Caco-2 (cell line): ENCODE results near the gene ADCY1. TPM values are rescaled to one million over a fixed set of nuclear protein-coding genes. Genes with fewer than 3 reads are reported as not detected.

Source experiments
- BruUV-seq: library from RNA; stranded (reverse); fragments of 400-500 nt; replicated peaks from 2 replicates; lab custom pipeline; 2021; lab: Mats Ljungman, UMichigan
- CTCF ChIA-PET: fragments of 300-600 bp; sonication (Branson Sonifier 250); formaldehyde crosslinking; loops from one replicate; lab custom pipeline; 2022; ENCODE audit warnings: antibody characterized with exemption; lab: Charles Lee
- POLR2A ChIA-PET: fragments of 300-600 bp; sonication (Branson Sonifier 250); formaldehyde crosslinking; loops from one replicate; lab custom pipeline; 2022; ENCODE audit warnings: antibody characterized with exemption; lab: Charles Lee
- DNase-seq, 2 experiments: peaks; one replicate each; pipeline versions ENCODE4 v3.0.0 to v3.0.0-alpha.2; 2020 to 2022
- H3K27me3 ChIP-seq: replicated peaks from 2 replicates; pipeline ENCODE4 v1.6.0; 2011; ENCODE audit warnings: low read length; ENCODE audit not compliant: control insufficient read depth, insufficient read depth
- H3K36me3 ChIP-seq: 2 replicates; pipeline ENCODE4 v1.5.1; 2011; ENCODE audit warnings: low read length; ENCODE audit not compliant: control insufficient read depth, insufficient read depth
- H3K4me1 ChIP-seq: fragments of 250-450 bp; sonication (Bioruptor Pico); 2 replicates; pipeline ENCODE4 v1.5.1; 2020; ENCODE audit warnings: mild to moderate bottlenecking
- H3K4me3 ChIP-seq: 2 replicates; pipeline ENCODE4 v1.5.1; 2011; ENCODE audit warnings: low read depth, mild to moderate bottlenecking, control low read depth, low read length
- H3K9me3 ChIP-seq: fragments of 250-450 bp; sonication (Bioruptor Pico); 2 replicates; pipeline ENCODE4 v1.5.1; 2020; ENCODE audit warnings: mild to moderate bottlenecking, moderate library complexity
- H3K27ac Mint-ChIP-seq: one replicate; pipeline ENCODE4 v1.8.0; 2022; ENCODE audit warnings: mixed read lengths; ENCODE audit not compliant: unreplicated experiment
- H3K27me3 Mint-ChIP-seq: one replicate; pipeline ENCODE4 v1.8.0; 2022; ENCODE audit warnings: mixed read lengths; ENCODE audit not compliant: insufficient read depth, unreplicated experiment
- H3K36me3 Mint-ChIP-seq: one replicate; pipeline ENCODE4 v1.8.0; 2022; ENCODE audit warnings: mild to moderate bottlenecking, mixed read lengths; ENCODE audit not compliant: insufficient read depth, unreplicated experiment
- H3K4me1 Mint-ChIP-seq: one replicate; pipeline ENCODE4 v1.8.0; 2022; ENCODE audit warnings: low read depth, mixed read lengths; ENCODE audit not compliant: unreplicated experiment
- H3K4me3 Mint-ChIP-seq: one replicate; pipeline ENCODE4 v1.8.0; 2022; ENCODE audit warnings: mild to moderate bottlenecking, moderate library complexity, mixed read lengths; ENCODE audit not compliant: unreplicated experiment
- H3K9me3 Mint-ChIP-seq: one replicate; pipeline ENCODE4 v1.8.0; 2022; ENCODE audit warnings: mixed read lengths; ENCODE audit not compliant: unreplicated experiment
- CTCF ChIP-seq, 2 experiments: fragments of 200-600 bp in 1 of 2; IDR thresholded peaks; 1 replicate in 1 of 2; 2 replicates in 1 of 2; pipeline versions ENCODE4 v1.5.1 to v1.8.0; 2011 to 2022; ENCODE audit warnings: antibody characterized with exemption in 1 of 2, control low read depth in 1 of 2, inconsistent platforms in 1 of 2, low read depth in 1 of 2, low read length in 1 of 2, mild to moderate bottlenecking in 1 of 2, moderate library complexity in 1 of 2; ENCODE audit not compliant: insufficient read depth in 1 of 2, severe bottlenecking in 1 of 2, unreplicated experiment in 1 of 2
- intact Hi-C: fragments of 100-400 bp; cut with micrococcal nuclease; formaldehyde crosslinking; loops from one replicate; pipeline ENCODE4 v1.10.0; 2022; ENCODE audit not compliant: unreplicated experiment
- total RNA-seq: library from RNA; stranded (reverse); gene quantifications from 2 replicates; pipeline ENCODE4 v1.2.3, GENCODE V29; 2022

Gene ADCY1
- total RNA-seq, 1 experiment from 2014 or later = 2.9 TPM

- Mint-ChIP-seq H3K36me3 (no peaks in the 10 kb centered on the region), H3K4me3 (no peak overlapping the region), H3K27me3 (no peaks in the 10 kb centered on the region), H3K9me3 (no peaks in the 10 kb centered on the region), H3K27ac (peak overlapping the region; percentile 56), H3K4me1 (peaks cover 19% of the 10 kb centered on the region)
- ChIA-PET POLR2A (no interaction called here), CTCF (interaction anchor here (1.0 kb wide), 2 partner anchors 13 to 15 kb away, joined by 3 to 4 read pairs; no protein-coding TSS in a partner anchor)
- Histone ChIP-seq H3K9me3 (no peaks in the 10 kb centered on the region), H3K27me3 (no peaks in the 10 kb centered on the region), H3K4me3 (no peak overlapping the region), H3K36me3 (no peaks in the 10 kb centered on the region), H3K4me1 (peaks cover 14% of the 10 kb centered on the region; the same call in 1 of the 2 replicates)
- DNase-seq = no peak
- no peak for TF ChIP-seq CTCF (IDR thresholded peaks at IDR 0.05; ENCODE audit: insufficient read depth in 1 of 2, low read depth in 1 of 2, low read length in 1 of 2, severe bottlenecking in 1 of 2, unreplicated experiment in 1 of 2)
- BruUV-seq = no TSS peak
- intact Hi-C loops = no loop called here
Observed at GRCh38 chr7:45648671-45648995, 74.5 kb downstream of the ADCY1 start.

DNA sequence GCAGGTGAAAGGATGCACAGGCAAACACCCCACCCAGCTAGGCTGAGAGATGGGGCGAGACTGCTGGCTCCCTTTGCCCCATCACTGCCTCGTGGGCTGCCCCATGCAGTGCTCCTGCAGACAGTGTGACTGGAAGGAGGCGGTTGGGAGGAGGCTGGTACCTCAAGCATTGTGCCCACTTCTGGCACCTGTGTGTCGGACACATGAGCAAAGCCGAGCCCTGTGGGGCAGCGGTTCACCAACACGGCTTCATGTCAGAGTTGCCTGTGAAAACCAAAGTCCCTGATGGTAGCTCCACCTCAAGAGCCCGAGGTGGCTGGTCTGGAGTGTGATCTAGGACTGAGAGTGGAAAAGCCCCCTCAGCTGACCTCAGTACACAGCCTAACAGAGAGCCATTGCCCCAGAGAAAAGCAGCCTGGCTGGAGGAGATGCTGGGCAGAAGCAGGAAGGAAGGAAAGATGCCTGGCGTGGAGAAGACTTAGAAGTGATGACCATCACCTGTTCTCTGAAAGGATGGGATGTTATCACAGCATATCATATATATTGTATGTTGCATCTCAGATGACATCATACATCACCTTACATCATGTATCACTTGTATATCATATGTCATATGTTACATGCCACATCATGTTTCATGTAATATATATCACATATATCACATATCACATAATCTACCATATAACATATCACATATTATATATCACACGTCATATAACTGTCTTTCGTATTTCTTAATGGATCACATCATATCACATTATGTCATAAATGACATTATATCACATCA, 75.6 kb downstream of the ADCY1 start:
- intact Hi-C loops = no loop called here
- Histone ChIP-seq H3K4me1 (peaks cover 14% of the 10 kb centered on the region; the same call in 1 of the 2 replicates), H3K4me3 (no peak overlapping the region), H3K36me3 (no peaks in the 10 kb centered on the region), H3K27me3 (no peaks in the 10 kb centered on the region), H3K9me3 (no peaks in the 10 kb centered on the region)
- BruUV-seq = no TSS peak
- Mint-ChIP-seq H3K4me3 (no peak overlapping the region), H3K27me3 (no peaks in the 10 kb centered on the region), H3K4me1 (peaks cover 19% of the 10 kb centered on the region), H3K36me3 (no peaks in the 10 kb centered on the region), H3K9me3 (no peaks in the 10 kb centered on the region), H3K27ac (peak overlapping the region; percentile 56)
- no peak for DNase-seq
- TF ChIP-seq CTCF (IDR thresholded peaks at IDR 0.05; ENCODE audit: insufficient read depth in 1 of 2, low read depth in 1 of 2, low read length in 1 of 2, severe bottlenecking in 1 of 2, unreplicated experiment in 1 of 2) = no peak
- POLR2A ChIA-PET = no interaction called here
- CTCF ChIA-PET = interaction anchor here (1.0 kb wide), 2 partner anchors 12 to 14 kb away, joined by 3 to 4 read pairs; no protein-coding TSS in a partner anchor

- Mint-ChIP-seq H3K27me3 (no peaks in the 10 kb centered on the region), H3K27ac (no peak overlapping the region), H3K4me3 (no peak overlapping the region), H3K9me3 (no peaks in the 10 kb centered on the region), H3K36me3 (no peaks in the 10 kb centered on the region), H3K4me1 (peaks cover 19% of the 10 kb centered on the region)
- intact Hi-C loops = no loop called here
- no peak for TF ChIP-seq CTCF (IDR thresholded peaks at IDR 0.05; ENCODE audit: insufficient read depth in 1 of 2, low read depth in 1 of 2, low read length in 1 of 2, severe bottlenecking in 1 of 2, unreplicated experiment in 1 of 2)
- Histone ChIP-seq H3K36me3 (no peaks in the 10 kb centered on the region), H3K4me3 (no peak overlapping the region), H3K9me3 (no peaks in the 10 kb centered on the region), H3K4me1 (peaks cover 14% of the 10 kb centered on the region; the same call in 1 of the 2 replicates), H3K27me3 (no peaks in the 10 kb centered on the region)
- ChIA-PET CTCF (no interaction called here), POLR2A (no interaction called here)
- no peak for DNase-seq
- no TSS peak for BruUV-seq
Observed at GRCh38 chr7:45650404-45651394, 76.5 kb downstream of the ADCY1 start.
